HCT116 (cell line): ENCODE measurements around the gene PKHD1. TPM values are rescaled to one million over a fixed set of nuclear protein-coding genes. Genes with fewer than 3 reads are reported as not detected.

Experiments used
- ATAC-seq: fragments of 200-7000 bp; cut with Tn5 transposase; 2 replicates; pipeline ENCODE4 v1.9.1; 2020; ENCODE audit warnings: mild to moderate bottlenecking, moderate library complexity
- BruUV-seq: library from RNA; stranded (reverse); fragments of 400-500 nt; replicated peaks from 2 replicates; lab custom pipeline; 2021; lab: Mats Ljungman, UMichigan
- CTCF ChIA-PET: fragments of 300-600 bp; sonication (Branson Sonifier 250); formaldehyde crosslinking; loops from one replicate; lab custom pipeline; 2021; ENCODE audit warnings: antibody characterized with exemption; lab: Charles Lee
- POLR2A ChIA-PET: fragments of 300-600, 350-600 bp; sonication (Branson Sonifier 250); formaldehyde crosslinking; loops from one replicate; lab custom pipeline; 2021; ENCODE audit warnings: antibody characterized with exemption; lab: Charles Lee
- RAD21 ChIA-PET, 2 experiments: fragments of 300-600 bp; sonication (Branson Sonifier 250); formaldehyde crosslinking; loops; one replicate each; lab custom pipeline; 2023; ENCODE audit warnings: low total read pairs in 2 of 2; ENCODE audit not compliant: uncharacterized antibody in 2 of 2, unreplicated experiment in 2 of 2, low non-redundant PET in 1 of 2; lab: Charles Lee
- DNase-seq: peaks from one replicate; pipeline ENCODE4 v3.0.0-alpha.2; 2010; ENCODE audit warnings: low read depth, low spot score
- H2AFZ ChIP-seq: fragments of 200-600 bp; shearing (Covaris generic), sonication (generic); 2 replicates; pipeline ENCODE4 v1.6.1; 2017; ENCODE audit warnings: low read depth, mixed run types, mixed read lengths, antibody characterized with exemption, low read length; ENCODE audit not compliant: poor library complexity, severe bottlenecking
- H3K27ac ChIP-seq: 2 replicates; pipeline ENCODE4 v1.5.1; 2012; ENCODE audit warnings: low read depth, low read length
- H3K27me3 ChIP-seq: fragments of 200-600 bp; sonication (generic); 2 replicates; pipeline ENCODE4 v1.6.1; 2016; ENCODE audit warnings: mixed run types, low read length, mixed read lengths; ENCODE audit not compliant: insufficient read depth
- H3K36me3 ChIP-seq, 2 experiments: fragments of 200-500 bp in 1 of 2; fragments of 200-600 bp in 1 of 2; sonication (Bioruptor generic) in 1 of 2; sonication (generic) in 1 of 2; 2 replicates each; pipeline versions ENCODE4 v1.5.1 to v1.6.1; 2014 to 2016; ENCODE audit warnings: low read length in 2 of 2, inconsistent platforms in 1 of 2, mixed read lengths in 1 of 2, mixed run types in 1 of 2; ENCODE audit not compliant: insufficient read depth in 2 of 2, control insufficient read depth in 1 of 2
- H3K4me1 ChIP-seq, 2 experiments: fragments of 200-600 bp in 1 of 2; sonication (generic) in 1 of 2; 2 replicates each; pipeline versions ENCODE4 v1.5.1 to v1.6.1; 2012 to 2017; ENCODE audit warnings: low read length in 2 of 2, inconsistent platforms in 1 of 2, mild to moderate bottlenecking in 1 of 2, mixed read lengths in 1 of 2, mixed run types in 1 of 2, moderate library complexity in 1 of 2; ENCODE audit not compliant: insufficient read depth in 2 of 2, control insufficient read depth in 1 of 2
- H3K4me2 ChIP-seq: fragments of 200-600 bp; sonication (generic); 2 replicates; pipeline ENCODE4 v1.6.1; 2017; ENCODE audit warnings: mixed run types, low read length, mixed read lengths
- H3K4me3 ChIP-seq, 2 experiments: fragments of 200-600 bp in 1 of 2; sonication (generic) in 1 of 2; replicated peaks in 1 of 2; 2 replicates each; pipeline ENCODE4 v1.5.1; 2011 to 2016; ENCODE audit warnings: low read length in 2 of 2, control low read depth in 1 of 2, low read depth in 1 of 2, mild to moderate bottlenecking in 1 of 2, mixed read lengths in 1 of 2, mixed run types in 1 of 2
- H3K79me2 ChIP-seq: fragments of 200-600 bp; sonication (generic); 2 replicates; pipeline ENCODE4 v1.6.1; 2017; ENCODE audit warnings: mild to moderate bottlenecking, mixed run types, low read length, moderate library complexity, mixed read lengths; ENCODE audit not compliant: insufficient read depth
- H3K9ac ChIP-seq: fragments of 200-600 bp; sonication (generic); 2 replicates; pipeline ENCODE4 v1.6.1; 2016; ENCODE audit warnings: low read length, mixed read lengths
- H3K9me2 ChIP-seq: fragments of 200-600 bp; sonication (generic), shearing (Covaris generic); 2 replicates; pipeline ENCODE4 v1.6.1; 2017; ENCODE audit warnings: mixed run types, mild to moderate bottlenecking, moderate library complexity; ENCODE audit not compliant: insufficient read depth
- H3K9me3 ChIP-seq, 2 experiments: fragments of 200-500 bp in 1 of 2; fragments of 200-600 bp in 1 of 2; sonication (Bioruptor generic) in 1 of 2; sonication (generic) in 1 of 2; 2 replicates each; pipeline ENCODE4 v1.6.1; 2014 to 2017; ENCODE audit warnings: low read length in 2 of 2, mixed read lengths in 2 of 2, inconsistent platforms in 1 of 2, low read depth in 1 of 2, mild to moderate bottlenecking in 1 of 2, mixed run types in 1 of 2, moderate library complexity in 1 of 2; ENCODE audit not compliant: control insufficient read depth in 1 of 2, insufficient read depth in 1 of 2
- H4K20me1 ChIP-seq: fragments of 200-600 bp; sonication (generic), shearing (Covaris generic); 2 replicates; pipeline ENCODE4 v1.6.1; 2017; ENCODE audit warnings: mixed run types, mild to moderate bottlenecking, moderate library complexity; ENCODE audit not compliant: insufficient read depth
- CBX3 ChIP-seq: IDR thresholded peaks from 2 replicates; pipeline ENCODE4 v1.6.1; 2012; ENCODE audit warnings: low read depth
- EGR1 ChIP-seq: IDR thresholded peaks from 2 replicates; pipeline ENCODE4 v1.6.1; 2012; ENCODE audit warnings: low read depth
- EZH2 ChIP-seq: fragments of 200-600 bp; sonication (generic); IDR thresholded peaks from 2 replicates; pipeline ENCODE4 v1.6.1; 2017; ENCODE audit warnings: antibody characterized with exemption, mixed run types
- JUND ChIP-seq: IDR thresholded peaks from 2 replicates; pipeline ENCODE4 v1.6.1; 2012
- POLR2A ChIP-seq: IDR thresholded peaks from 2 replicates; pipeline ENCODE4 v1.7.0; 2011; ENCODE audit warnings: borderline replicate concordance; ENCODE audit not compliant: insufficient read depth, insufficient read length; ENCODE audit errors: extremely low read depth
- POLR2AphosphoS5 ChIP-seq: IDR thresholded peaks from 2 replicates; pipeline ENCODE4 v1.6.1; 2011; ENCODE audit warnings: mild to moderate bottlenecking, low read depth, low read length, moderate library complexity
- RAD21 ChIP-seq: IDR thresholded peaks from 2 replicates; pipeline ENCODE4 v1.6.1; 2012; ENCODE audit warnings: low read depth, mild to moderate bottlenecking
- SP1 ChIP-seq: IDR thresholded peaks from 2 replicates; pipeline ENCODE4 v1.6.1; 2012; ENCODE audit warnings: low read depth
- TCF7L2 ChIP-seq: IDR thresholded peaks from 2 replicates; pipeline ENCODE4 v1.7.0; 2011; ENCODE audit warnings: borderline replicate concordance, inconsistent platforms; ENCODE audit not compliant: insufficient read depth, insufficient read length; ENCODE audit errors: extremely low read depth
- YY1 ChIP-seq: IDR thresholded peaks from 2 replicates; pipeline ENCODE4 v1.6.1; 2011; ENCODE audit warnings: low read length, low read depth, moderate library complexity, mild to moderate bottlenecking; ENCODE audit not compliant: insufficient replicate concordance; ENCODE audit errors: extremely low read depth
- ZNF274 ChIP-seq: fragments of 200-500 bp; sonication (Bioruptor generic); IDR thresholded peaks from 2 replicates; pipeline ENCODE4 v1.6.1; 2014; ENCODE audit warnings: mild to moderate bottlenecking, low read depth, low read length, inconsistent platforms
- intact Hi-C: fragments of 100-400 bp; cut with micrococcal nuclease; formaldehyde crosslinking; loops from 2 replicates; pipeline ENCODE4 v1.10.0; 2022
- total RNA-seq: library from RNA; stranded (reverse); gene quantifications from one replicate; pipeline ENCODE4 v1.2.1, GENCODE V29; 2021; ENCODE audit not compliant: unreplicated experiment
- TF ChIP-seq, protein P1 (sequence below), 3 experiments: fragments of 200-600 bp in 1 of 3; sonication (generic) in 1 of 3; IDR thresholded peaks in 2 of 3; conservative IDR thresholded peaks in 1 of 3; 2 replicates each; pipeline ENCODE4 v1.5.1; 2012 to 2017; ENCODE audit warnings: low read depth in 2 of 3, low read length in 2 of 3, antibody characterized with exemption in 1 of 3, borderline replicate concordance in 1 of 3, control low read depth in 1 of 3, mild to moderate bottlenecking in 1 of 3, mixed read lengths in 1 of 3, mixed run types in 1 of 3, moderate library complexity in 1 of 3; ENCODE audit not compliant: insufficient read depth in 1 of 3
- TF ChIP-seq, protein P2 (sequence below): IDR thresholded peaks from 2 replicates; pipeline ENCODE4 v1.6.1; 2012
- TF ChIP-seq, protein P3 (sequence below): IDR thresholded peaks from 2 replicates; pipeline ENCODE4 v1.6.1; 2012; ENCODE audit warnings: low read depth

PKHD1 gene
- total RNA-seq, 1 experiment from 2014 or later, result not detected

DNA sequence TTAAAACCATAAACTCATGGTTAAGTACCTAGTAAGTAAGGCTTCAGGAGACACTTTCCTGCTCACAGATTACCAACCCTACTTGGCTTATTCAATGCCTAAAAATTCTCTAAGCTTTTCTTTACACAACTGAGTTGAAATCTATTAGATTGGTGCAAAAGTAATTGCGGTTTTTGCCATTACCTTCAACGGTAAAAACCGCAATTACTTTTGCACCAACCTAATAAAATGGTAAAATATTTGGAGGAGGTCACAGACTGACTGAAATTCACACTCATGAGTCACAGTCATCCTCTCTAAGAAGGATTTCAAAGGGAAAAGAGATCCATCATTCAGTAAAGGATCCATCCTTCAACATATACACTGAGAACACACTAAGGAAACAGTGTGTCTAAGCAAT is 25.9 kb downstream of the PKHD1 start:
- H3K27ac ChIP-seq, result no peak overlapping the region
- no peak for TF ChIP-seq RAD21
- ChIA-PET RAD21 (no interaction called here), POLR2A (no interaction called here), CTCF (interaction anchor here (1.4 kb wide), 1 partner anchor 12 kb away, joined by 7 read pairs; no protein-coding TSS in a partner anchor)
- ATAC-seq (no peak), DNase-seq (no peak)
- H3K4me1 ChIP-seq, result 0 out of 4 replicates have a peak, but pooled peaks cover 0 to 2% of the 10 kb centered on the region in 2 experiments
- H3K4me3 ChIP-seq, result no peak overlapping the region
- H3K9me2 ChIP-seq, result no peaks in the 10 kb centered on the region
- H4K20me1 ChIP-seq, result no peaks in the 10 kb centered on the region
- no peak overlapping the region for H3K4me2 ChIP-seq
- intact Hi-C loops, result no loop called here
- H3K27me3 ChIP-seq, result no peaks in the 10 kb centered on the region
- BruUV-seq, result no TSS peak
- no peak overlapping the region for H3K9ac ChIP-seq
- no peaks in the 10 kb centered on the region for H3K9me3 ChIP-seq
- H2AFZ ChIP-seq, result no peak overlapping the region
- no peaks in the 10 kb centered on the region for H3K79me2 ChIP-seq
- no peaks in the 10 kb centered on the region for H3K36me3 ChIP-seq

DNA sequence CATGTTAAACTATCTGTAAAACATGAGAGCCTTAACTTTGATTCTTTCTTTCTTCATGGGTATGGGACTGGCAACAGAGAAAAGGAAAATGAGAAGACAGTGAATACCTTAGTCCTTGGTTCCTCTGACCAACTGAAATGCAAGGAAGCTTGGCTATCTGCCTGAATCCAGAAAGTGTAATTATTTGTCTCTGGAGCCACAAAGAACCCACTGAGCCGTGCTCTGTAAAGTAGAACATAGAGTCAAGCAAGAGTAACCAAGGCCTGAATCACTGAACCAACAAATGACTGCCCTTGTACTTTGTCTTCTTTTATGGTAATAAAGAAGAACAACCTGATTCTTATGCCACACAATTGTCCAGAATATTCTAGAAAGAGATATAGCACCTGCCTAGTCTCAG is 27.6 kb downstream of the PKHD1 start:
- CTCF ChIA-PET, result no interaction called here
- Histone ChIP-seq H3K4me3 (no peak overlapping the region), H3K79me2 (no peaks in the 10 kb centered on the region), H3K36me3 (no peaks in the 10 kb centered on the region), H3K27ac (no peak overlapping the region), H3K9ac (no peak overlapping the region)
- ATAC-seq, result no peak
- TF ChIP-seq POLR2AphosphoS5 (no peak), ZNF274 (no peak), TCF7L2 (no peak), EZH2 (no peak), EGR1 (no peak), SP1 (no peak), JUND (no peak), POLR2A (no peak), CBX3 (no peak), YY1 (no peak)
- TF ChIP-seq, protein P1, sequence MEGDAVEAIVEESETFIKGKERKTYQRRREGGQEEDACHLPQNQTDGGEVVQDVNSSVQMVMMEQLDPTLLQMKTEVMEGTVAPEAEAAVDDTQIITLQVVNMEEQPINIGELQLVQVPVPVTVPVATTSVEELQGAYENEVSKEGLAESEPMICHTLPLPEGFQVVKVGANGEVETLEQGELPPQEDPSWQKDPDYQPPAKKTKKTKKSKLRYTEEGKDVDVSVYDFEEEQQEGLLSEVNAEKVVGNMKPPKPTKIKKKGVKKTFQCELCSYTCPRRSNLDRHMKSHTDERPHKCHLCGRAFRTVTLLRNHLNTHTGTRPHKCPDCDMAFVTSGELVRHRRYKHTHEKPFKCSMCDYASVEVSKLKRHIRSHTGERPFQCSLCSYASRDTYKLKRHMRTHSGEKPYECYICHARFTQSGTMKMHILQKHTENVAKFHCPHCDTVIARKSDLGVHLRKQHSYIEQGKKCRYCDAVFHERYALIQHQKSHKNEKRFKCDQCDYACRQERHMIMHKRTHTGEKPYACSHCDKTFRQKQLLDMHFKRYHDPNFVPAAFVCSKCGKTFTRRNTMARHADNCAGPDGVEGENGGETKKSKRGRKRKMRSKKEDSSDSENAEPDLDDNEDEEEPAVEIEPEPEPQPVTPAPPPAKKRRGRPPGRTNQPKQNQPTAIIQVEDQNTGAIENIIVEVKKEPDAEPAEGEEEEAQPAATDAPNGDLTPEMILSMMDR (IDR thresholded peaks at IDR 0.05 in 2 of 3, conservative IDR thresholded peaks at IDR 0.05 in 1 of 3; ENCODE audit: borderline replicate concordance in 1 of 3, insufficient read depth in 1 of 3, low read depth in 2 of 3, low read length in 2 of 3), result no peak
- TF ChIP-seq, protein P2, sequence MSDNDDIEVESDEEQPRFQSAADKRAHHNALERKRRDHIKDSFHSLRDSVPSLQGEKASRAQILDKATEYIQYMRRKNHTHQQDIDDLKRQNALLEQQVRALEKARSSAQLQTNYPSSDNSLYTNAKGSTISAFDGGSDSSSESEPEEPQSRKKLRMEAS, result no peak
- TF ChIP-seq, protein P3, sequence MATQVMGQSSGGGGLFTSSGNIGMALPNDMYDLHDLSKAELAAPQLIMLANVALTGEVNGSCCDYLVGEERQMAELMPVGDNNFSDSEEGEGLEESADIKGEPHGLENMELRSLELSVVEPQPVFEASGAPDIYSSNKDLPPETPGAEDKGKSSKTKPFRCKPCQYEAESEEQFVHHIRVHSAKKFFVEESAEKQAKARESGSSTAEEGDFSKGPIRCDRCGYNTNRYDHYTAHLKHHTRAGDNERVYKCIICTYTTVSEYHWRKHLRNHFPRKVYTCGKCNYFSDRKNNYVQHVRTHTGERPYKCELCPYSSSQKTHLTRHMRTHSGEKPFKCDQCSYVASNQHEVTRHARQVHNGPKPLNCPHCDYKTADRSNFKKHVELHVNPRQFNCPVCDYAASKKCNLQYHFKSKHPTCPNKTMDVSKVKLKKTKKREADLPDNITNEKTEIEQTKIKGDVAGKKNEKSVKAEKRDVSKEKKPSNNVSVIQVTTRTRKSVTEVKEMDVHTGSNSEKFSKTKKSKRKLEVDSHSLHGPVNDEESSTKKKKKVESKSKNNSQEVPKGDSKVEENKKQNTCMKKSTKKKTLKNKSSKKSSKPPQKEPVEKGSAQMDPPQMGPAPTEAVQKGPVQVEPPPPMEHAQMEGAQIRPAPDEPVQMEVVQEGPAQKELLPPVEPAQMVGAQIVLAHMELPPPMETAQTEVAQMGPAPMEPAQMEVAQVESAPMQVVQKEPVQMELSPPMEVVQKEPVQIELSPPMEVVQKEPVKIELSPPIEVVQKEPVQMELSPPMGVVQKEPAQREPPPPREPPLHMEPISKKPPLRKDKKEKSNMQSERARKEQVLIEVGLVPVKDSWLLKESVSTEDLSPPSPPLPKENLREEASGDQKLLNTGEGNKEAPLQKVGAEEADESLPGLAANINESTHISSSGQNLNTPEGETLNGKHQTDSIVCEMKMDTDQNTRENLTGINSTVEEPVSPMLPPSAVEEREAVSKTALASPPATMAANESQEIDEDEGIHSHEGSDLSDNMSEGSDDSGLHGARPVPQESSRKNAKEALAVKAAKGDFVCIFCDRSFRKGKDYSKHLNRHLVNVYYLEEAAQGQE, result no peak
- TF ChIP-seq, all 23 proteins: peak for 0
- no peak for DNase-seq
- ChIA-PET POLR2A (no interaction called here), RAD21 (no interaction called here)
- no peak overlapping the region for H2AFZ ChIP-seq
- peaks cover 12% of the 10 kb centered on the region; the same call in 1 of the 2 replicates for H3K27me3 ChIP-seq
- no peak overlapping the region for H3K4me2 ChIP-seq
- BruUV-seq, result no TSS peak
- H3K4me1 ChIP-seq, result 0 out of 4 replicates have a peak, but pooled peaks cover 0 to 2% of the 10 kb centered on the region in 2 experiments
- intact Hi-C loops, result no loop called here
- no peaks in the 10 kb centered on the region for H4K20me1 ChIP-seq
- H3K9me2 ChIP-seq, result no peaks in the 10 kb centered on the region
- no peaks in the 10 kb centered on the region for H3K9me3 ChIP-seq
